Measurements from ENCODE around the gene KIF25. TPM values are rescaled to one million over a fixed set of nuclear protein-coding genes. Genes with fewer than 3 reads are reported as not detected.

KIF25 gene
- total RNA-seq, 3 donors from 2014 or later: 0.14 to 1.1 (median 0.41) TPM

GRCh38 chr6:168030908-168031307, 33.4 kb downstream of the KIF25 start:
- H3K4me1 ChIP-seq (ENCODE audit: low read depth): no peaks in the 10 kb centered on the region
- intact Hi-C loops (cut with DNase I, micrococcal nuclease): no loop called here
- no peak overlapping the region for H3K4me3 ChIP-seq
- ATAC-seq: no peak
- TF ChIP-seq CTCF (IDR thresholded peaks at IDR 0.05): no peak
- H3K9me3 ChIP-seq: no peaks in the 10 kb centered on the region
- no peaks in the 10 kb centered on the region for H3K36me3 ChIP-seq (ENCODE audit: low read depth)
- DNase-seq: peak in 1 of 3 donors; percentile 0

GRCh38 chr6:168031411-168031971, 34.0 kb downstream of the KIF25 start:
- Histone ChIP-seq H3K4me1 (ENCODE audit: low read depth) (peaks cover 2% of the 10 kb centered on the region), H3K9me3 (no peaks in the 10 kb centered on the region), H3K4me3 (no peak overlapping the region), H3K36me3 (ENCODE audit: low read depth) (no peaks in the 10 kb centered on the region)
- no peak for ATAC-seq
- intact Hi-C loops (cut with DNase I, micrococcal nuclease): no loop called here
- peak in 1 of 3 donors; percentile 5 for DNase-seq
- TF ChIP-seq CTCF (IDR thresholded peaks at IDR 0.05): no peak

- Histone ChIP-seq H3K36me3 (ENCODE audit: low read depth) (no peaks in the 10 kb centered on the region), H3K4me1 (ENCODE audit: low read depth) (peaks cover 7% of the 10 kb centered on the region), H3K9me3 (no peaks in the 10 kb centered on the region), H3K4me3 (no peak overlapping the region)
- TF ChIP-seq CTCF (IDR thresholded peaks at IDR 0.05): no peak
- intact Hi-C loops (cut with DNase I, micrococcal nuclease): no loop called here
- ATAC-seq (no peak), DNase-seq (peak in 1 of 3 donors; percentile 14)
Observed at GRCh38 chr6:168032005-168032760, 34.7 kb downstream of the KIF25 start.

- intact Hi-C loops (cut with DNase I, micrococcal nuclease): no loop called here
- TF ChIP-seq CTCF (IDR thresholded peaks at IDR 0.05): no peak
Observed at GRCh38 chr6:168033791-168034190, 36.3 kb downstream of the KIF25 start.

GRCh38 chr6:168034537-168034936, 37.1 kb downstream of the KIF25 start:
- peaks cover 7% of the 10 kb centered on the region for H3K4me1 ChIP-seq (ENCODE audit: low read depth)
- intact Hi-C loops (cut with DNase I, micrococcal nuclease): no loop called here
- TF ChIP-seq CTCF (IDR thresholded peaks at IDR 0.05): no peak
- no peaks in the 10 kb centered on the region for H3K36me3 ChIP-seq (ENCODE audit: low read depth)
- DNase-seq (peak in 1 of 3 donors; percentile 28), ATAC-seq (no peak)
- peaks cover 11% of the 10 kb centered on the region for H3K9me3 ChIP-seq
- H3K4me3 ChIP-seq: no peak overlapping the region

More at GRCh38 chr6:168033791-168034190, 36.3 kb downstream of the KIF25 start:
- Histone ChIP-seq H3K9me3 (peaks cover 4% of the 10 kb centered on the region), H3K36me3 (ENCODE audit: low read depth) (no peaks in the 10 kb centered on the region), H3K4me3 (no peak overlapping the region), H3K4me1 (ENCODE audit: low read depth) (peaks cover 7% of the 10 kb centered on the region)
- ATAC-seq (no peak), DNase-seq (peak in 1 of 3 donors; percentile 2)

Measured in mucosa of descending colon (tissue), 3 donors.